OCI-LY1 (cell line): ENCODE measurements around the gene DDC.

Source experiments
- H2AFZ ChIP-seq: fragments of 200-600 bp; sonication (generic), shearing (Covaris generic); 2 replicates; pipeline ENCODE4 v1.6.0; 2014; ENCODE audit warnings: antibody characterized with exemption, mild to moderate bottlenecking, low read length
- H3F3A ChIP-seq: fragments of 200-600 bp; sonication (generic), shearing (Covaris generic); 2 replicates; pipeline ENCODE4 v1.6.0; 2014; ENCODE audit warnings: mild to moderate bottlenecking, antibody characterized with exemption, low read length, moderate library complexity; ENCODE audit not compliant: insufficient read depth
- H3K27ac ChIP-seq: fragments of 200-600 bp; sonication (generic); 2 replicates; pipeline ENCODE4 v1.5.1; 2014; ENCODE audit warnings: low read length, mixed run types, mild to moderate bottlenecking, low read depth; ENCODE audit not compliant: poor library complexity, severe bottlenecking
- H3K27me3 ChIP-seq: fragments of 200-600 bp; sonication (generic); 2 replicates; pipeline ENCODE4 v1.6.0; 2014; ENCODE audit warnings: antibody characterized with exemption, mild to moderate bottlenecking, low read length, moderate library complexity; ENCODE audit not compliant: insufficient read depth
- H3K36me3 ChIP-seq: fragments of 200-600 bp; sonication (generic); 2 replicates; pipeline ENCODE4 v1.6.1; 2014; ENCODE audit warnings: mild to moderate bottlenecking, antibody characterized with exemption, low read length, moderate library complexity, mixed read lengths; ENCODE audit not compliant: insufficient read depth
- H3K4me1 ChIP-seq: fragments of 200-600 bp; sonication (generic); 2 replicates; pipeline ENCODE4 v1.5.1; 2014; ENCODE audit warnings: mild to moderate bottlenecking, low read length, moderate library complexity; ENCODE audit not compliant: insufficient read depth, severe bottlenecking
- H3K4me2 ChIP-seq: fragments of 200-600 bp; sonication (generic), shearing (Covaris generic); 2 replicates; pipeline ENCODE4 v1.6.1; 2014; ENCODE audit warnings: low read length
- H3K4me3 ChIP-seq: fragments of 200-600 bp; sonication (generic); 2 replicates; pipeline ENCODE4 v1.5.1; 2014; ENCODE audit warnings: low read length, low read depth, mild to moderate bottlenecking, mixed read lengths; ENCODE audit not compliant: poor library complexity, severe bottlenecking
- H3K79me2 ChIP-seq: fragments of 200-600 bp; shearing (Covaris generic); 2 replicates; pipeline ENCODE4 v1.6.1; 2016; ENCODE audit warnings: mixed run types, low read length, mixed read lengths; ENCODE audit not compliant: insufficient read depth
- H3K9ac ChIP-seq: fragments of 200-600 bp; sonication (generic), shearing (Covaris generic); 2 replicates; pipeline ENCODE4 v1.6.1; 2014; ENCODE audit warnings: mild to moderate bottlenecking, low read length, mixed read lengths
- H3K9me2 ChIP-seq: fragments of 200-600 bp; sonication (generic), shearing (Covaris generic); 2 replicates; pipeline ENCODE4 v1.6.1; 2014; ENCODE audit warnings: low read depth, mild to moderate bottlenecking, low read length, mixed read lengths
- H3K9me3 ChIP-seq: fragments of 200-600 bp; shearing (Covaris generic); 2 replicates; pipeline ENCODE4 v1.6.1; 2014; ENCODE audit warnings: low read length, mixed read lengths
- H4K20me1 ChIP-seq: fragments of 200-600 bp; sonication (generic), shearing (Covaris generic); 2 replicates; pipeline ENCODE4 v1.6.0; 2016; ENCODE audit warnings: mild to moderate bottlenecking, low read length; ENCODE audit not compliant: insufficient read depth
- EZH2 ChIP-seq: fragments of 200-600 bp; sonication (generic), shearing (Covaris generic); IDR thresholded peaks from 2 replicates; pipeline ENCODE4 v1.8.0; 2017; ENCODE audit warnings: borderline replicate concordance, mixed run types, mild to moderate bottlenecking, antibody characterized with exemption, low read length, moderate library complexity, mixed read lengths
- TF ChIP-seq, protein P1 (sequence below): fragments of 200-600 bp; sonication (generic), shearing (Covaris generic); IDR thresholded peaks from 2 replicates; pipeline ENCODE4 v1.5.1; 2017; ENCODE audit warnings: mild to moderate bottlenecking, antibody characterized with exemption, low read length, moderate library complexity, mixed read lengths

The DDC gene

GRCh38 chr7:50508471-50508943 is 56.7 kb downstream of the DDC start:
- no peak overlapping the region for H2AFZ ChIP-seq
- no peaks in the 10 kb centered on the region for H3K36me3 ChIP-seq
- no peak overlapping the region for H3K4me2 ChIP-seq
- H3F3A ChIP-seq: no peaks in the 10 kb centered on the region
- no peaks in the 10 kb centered on the region for H3K79me2 ChIP-seq
- H3K27me3 ChIP-seq: peaks cover 3% of the 10 kb centered on the region; the same call in 1 of the 2 replicates
- no peak overlapping the region for H3K4me3 ChIP-seq
- H3K9me3 ChIP-seq: no peaks in the 10 kb centered on the region
- H3K4me1 ChIP-seq: no peaks in the 10 kb centered on the region
- no peak overlapping the region for H3K9ac ChIP-seq
- no peak for TF ChIP-seq EZH2
- TF ChIP-seq, protein P1, sequence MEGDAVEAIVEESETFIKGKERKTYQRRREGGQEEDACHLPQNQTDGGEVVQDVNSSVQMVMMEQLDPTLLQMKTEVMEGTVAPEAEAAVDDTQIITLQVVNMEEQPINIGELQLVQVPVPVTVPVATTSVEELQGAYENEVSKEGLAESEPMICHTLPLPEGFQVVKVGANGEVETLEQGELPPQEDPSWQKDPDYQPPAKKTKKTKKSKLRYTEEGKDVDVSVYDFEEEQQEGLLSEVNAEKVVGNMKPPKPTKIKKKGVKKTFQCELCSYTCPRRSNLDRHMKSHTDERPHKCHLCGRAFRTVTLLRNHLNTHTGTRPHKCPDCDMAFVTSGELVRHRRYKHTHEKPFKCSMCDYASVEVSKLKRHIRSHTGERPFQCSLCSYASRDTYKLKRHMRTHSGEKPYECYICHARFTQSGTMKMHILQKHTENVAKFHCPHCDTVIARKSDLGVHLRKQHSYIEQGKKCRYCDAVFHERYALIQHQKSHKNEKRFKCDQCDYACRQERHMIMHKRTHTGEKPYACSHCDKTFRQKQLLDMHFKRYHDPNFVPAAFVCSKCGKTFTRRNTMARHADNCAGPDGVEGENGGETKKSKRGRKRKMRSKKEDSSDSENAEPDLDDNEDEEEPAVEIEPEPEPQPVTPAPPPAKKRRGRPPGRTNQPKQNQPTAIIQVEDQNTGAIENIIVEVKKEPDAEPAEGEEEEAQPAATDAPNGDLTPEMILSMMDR: no peak
- no peak overlapping the region for H3K27ac ChIP-seq
- H4K20me1 ChIP-seq: no peaks in the 10 kb centered on the region
- H3K9me2 ChIP-seq: no peaks in the 10 kb centered on the region

- Histone ChIP-seq H3K27ac (no peak overlapping the region), H4K20me1 (no peaks in the 10 kb centered on the region), H3K4me1 (no peaks in the 10 kb centered on the region), H3K4me2 (no peak overlapping the region), H3K4me3 (no peak overlapping the region), H3K9me2 (no peaks in the 10 kb centered on the region), H3K9ac (no peak overlapping the region), H2AFZ (no peak overlapping the region), H3F3A (no peaks in the 10 kb centered on the region), H3K9me3 (no peaks in the 10 kb centered on the region), H3K27me3 (peaks cover 6% of the 10 kb centered on the region; the same call in 1 of the 2 replicates), H3K79me2 (no peaks in the 10 kb centered on the region), H3K36me3 (no peaks in the 10 kb centered on the region)
- TF ChIP-seq EZH2: no peak
- TF ChIP-seq, protein P1: no peak
These were observed 57.2 kb downstream of the DDC start for GRCh38 chr7:50507898-50508470.

DNA sequence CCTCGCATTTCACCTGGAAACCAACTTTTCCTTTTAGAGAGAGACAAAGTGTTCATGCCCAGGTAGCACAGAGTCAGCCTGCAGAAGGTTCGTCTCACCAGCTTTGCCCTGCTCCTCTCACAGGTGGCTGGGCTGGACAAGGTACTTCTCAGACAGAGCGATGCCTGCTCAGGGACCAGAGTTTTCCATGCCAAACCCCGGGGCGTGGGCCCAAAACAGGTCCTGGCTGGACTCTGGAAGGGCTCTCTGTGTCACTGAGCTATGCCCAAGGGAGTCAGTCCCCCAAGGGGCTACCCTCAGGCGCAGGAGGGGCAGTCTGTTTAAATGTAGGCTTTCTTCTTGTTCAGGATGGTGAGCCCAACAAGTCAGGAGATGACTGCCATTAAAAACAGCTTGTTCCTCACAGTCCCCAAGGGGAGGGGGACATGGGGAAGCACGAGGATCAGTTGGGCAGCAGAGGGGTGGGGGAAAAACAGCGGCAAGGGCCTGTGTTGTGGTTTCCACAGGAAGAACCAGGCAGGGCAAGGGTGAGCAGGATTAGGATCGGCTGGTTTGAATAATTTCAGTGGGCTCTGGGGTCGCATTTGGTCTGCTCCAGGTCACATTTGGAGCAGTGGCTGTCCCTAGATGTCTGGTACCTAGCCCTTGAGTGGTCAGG is 59.5 kb downstream of the DDC start:
- TF ChIP-seq, protein P1: no peak
- no peak for TF ChIP-seq EZH2
- Histone ChIP-seq H3K4me3 (no peak overlapping the region), H3K9me2 (no peaks in the 10 kb centered on the region), H2AFZ (no peak overlapping the region), H3K9me3 (no peaks in the 10 kb centered on the region), H3K79me2 (no peaks in the 10 kb centered on the region), H4K20me1 (no peaks in the 10 kb centered on the region), H3K4me2 (no peak overlapping the region), H3K27me3 (peaks cover 6% of the 10 kb centered on the region; the same call in 1 of the 2 replicates), H3K27ac (no peak overlapping the region), H3K36me3 (no peaks in the 10 kb centered on the region), H3K4me1 (no peaks in the 10 kb centered on the region), H3K9ac (no peak overlapping the region), H3F3A (no peaks in the 10 kb centered on the region)
